Hepatocyte (in vitro differentiated cells): ENCODE measurements around the gene DAP. TPM values are rescaled to one million over a fixed set of nuclear protein-coding genes. Genes with fewer than 3 reads are reported as not detected.

Experiments
- DNase-seq: peaks from one replicate; pipeline ENCODE4 v3.0.0-alpha.2; 2016; ENCODE audit warnings: low spot score
- H2AFZ ChIP-seq: fragments of 200-600 bp; sonication (generic); 2 replicates; pipeline ENCODE4 v1.6.0; 2016; ENCODE audit warnings: antibody characterized with exemption, mild to moderate bottlenecking
- H3K27ac ChIP-seq: fragments of 200-600 bp; sonication (generic); 2 replicates; pipeline ENCODE4 v1.5.1; 2016; ENCODE audit warnings: mild to moderate bottlenecking
- H3K27me3 ChIP-seq: fragments of 200-600 bp; sonication (generic); 2 replicates; pipeline ENCODE4 v1.6.1; 2016
- H3K36me3 ChIP-seq: fragments of 200-600 bp; sonication (generic); replicated peaks from 2 replicates; pipeline ENCODE4 v1.5.1; 2016; ENCODE audit warnings: low read depth; ENCODE audit not compliant: insufficient read depth
- H3K4me1 ChIP-seq: fragments of 200-600 bp; sonication (generic); 2 replicates; pipeline ENCODE4 v1.5.1; 2016; ENCODE audit warnings: mild to moderate bottlenecking, moderate library complexity; ENCODE audit not compliant: insufficient read depth
- H3K4me2 ChIP-seq: fragments of 200-600 bp; sonication (generic); 2 replicates; pipeline ENCODE4 v1.6.0; 2016
- H3K4me3 ChIP-seq: fragments of 200-600 bp; sonication (generic); 2 replicates; pipeline ENCODE4 v1.5.1; 2016; ENCODE audit warnings: mild to moderate bottlenecking
- H3K79me2 ChIP-seq: fragments of 200-600 bp; sonication (generic); 2 replicates; pipeline ENCODE4 v1.6.0; 2017; ENCODE audit warnings: mild to moderate bottlenecking
- H3K9me2 ChIP-seq: fragments of 200-600 bp; sonication (generic); replicated peaks from 2 replicates; pipeline ENCODE4 v1.6.0; 2017; ENCODE audit warnings: mild to moderate bottlenecking; ENCODE audit not compliant: insufficient read depth
- H3K9me3 ChIP-seq: fragments of 200-600 bp; sonication (generic); 2 replicates; pipeline ENCODE4 v1.5.1; 2016; ENCODE audit warnings: low read depth, mild to moderate bottlenecking
- H4K20me1 ChIP-seq: fragments of 200-600 bp; sonication (generic); 2 replicates; pipeline ENCODE4 v1.6.0; 2016; ENCODE audit warnings: mild to moderate bottlenecking; ENCODE audit not compliant: insufficient read depth, poor library complexity, severe bottlenecking
- CTCF ChIP-seq: fragments of 200-600 bp; sonication (generic); IDR thresholded peaks from 2 replicates; pipeline ENCODE4 v1.5.1; 2016; ENCODE audit warnings: antibody characterized with exemption, mild to moderate bottlenecking; ENCODE audit not compliant: poor library complexity
- EZH2 ChIP-seq: fragments of 200-600 bp; sonication (generic); IDR thresholded peaks from 2 replicates; pipeline ENCODE4 v1.6.1; 2016; ENCODE audit warnings: antibody characterized with exemption, mild to moderate bottlenecking, borderline replicate concordance
- EZH2phosphoT487 ChIP-seq: fragments of 200-600 bp; sonication (generic); IDR thresholded peaks from one replicate; pipeline ENCODE4 v1.6.1; 2018; ENCODE audit warnings: antibody characterized with exemption, mild to moderate bottlenecking, low read depth, moderate library complexity; ENCODE audit not compliant: unreplicated experiment, severe bottlenecking
- WGBS: methylation state at CpG from one replicate; pipeline ENCODE4 v1.1.6; 2016; ENCODE audit warnings: low lambda C conversion rate; ENCODE audit errors: missing lambda C conversion rate; 5-methylcytosine and 5-hydroxymethylcytosine counted together
- polyA plus RNA-seq: library from polyadenylated mRNA; unstranded; fragments of >200 nt; fragmentation: Nextera tagmentation; extraction: Ambion mirVana; gene quantifications from 2 replicates; pipeline ENCODE4 v1.2.1, GENCODE V29; 2016
- total RNA-seq: library from RNA; depleted of rRNA; stranded (reverse); fragments of >200 nt; gene quantifications from 2 replicates; pipeline ENCODE4 v1.2.3, GENCODE V29; 2014

DAP gene
- total and polyA plus RNA-seq, 2 experiments from 2014 or later: 74.8 to 196 TPM

DNA sequence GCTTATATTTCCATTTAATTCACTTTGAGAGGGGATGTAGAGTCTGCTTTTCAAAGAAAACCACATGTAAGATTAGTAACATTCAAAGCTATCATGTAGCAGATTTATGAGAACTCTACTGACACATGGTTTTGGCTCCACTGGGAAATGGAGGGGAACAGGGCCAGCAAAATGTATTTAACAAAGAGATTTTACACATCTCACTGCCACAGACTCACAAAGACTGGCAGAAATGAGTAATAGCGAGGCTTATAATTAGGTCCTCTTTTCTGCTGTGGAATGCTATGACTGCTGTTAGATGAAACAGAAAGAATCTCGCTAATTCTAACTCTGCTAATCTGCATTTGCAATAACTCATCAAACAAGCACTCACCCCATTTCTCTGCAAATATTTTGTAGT is 4.5 kb downstream of the DAP start:
- Histone ChIP-seq H2AFZ (no peak overlapping the region), H3K9me2 (no peaks in the 10 kb centered on the region), H3K27me3 (no peaks in the 10 kb centered on the region), H3K36me3 (no peaks in the 10 kb centered on the region), H3K9me3 (no peaks in the 10 kb centered on the region), H3K4me2 (peak overlapping the region; percentile 27), H3K27ac (no peak overlapping the region), H3K79me2 (peaks cover 86% of the 10 kb centered on the region), H3K4me1 (peaks cover 23% of the 10 kb centered on the region), H4K20me1 (peaks cover 69% of the 10 kb centered on the region), H3K4me3 (no peak overlapping the region)
- no peak for TF ChIP-seq EZH2
- 73% methylated on average over 2 of the region's 2 CpGs for WGBS
- no peak for DNase-seq

DNA sequence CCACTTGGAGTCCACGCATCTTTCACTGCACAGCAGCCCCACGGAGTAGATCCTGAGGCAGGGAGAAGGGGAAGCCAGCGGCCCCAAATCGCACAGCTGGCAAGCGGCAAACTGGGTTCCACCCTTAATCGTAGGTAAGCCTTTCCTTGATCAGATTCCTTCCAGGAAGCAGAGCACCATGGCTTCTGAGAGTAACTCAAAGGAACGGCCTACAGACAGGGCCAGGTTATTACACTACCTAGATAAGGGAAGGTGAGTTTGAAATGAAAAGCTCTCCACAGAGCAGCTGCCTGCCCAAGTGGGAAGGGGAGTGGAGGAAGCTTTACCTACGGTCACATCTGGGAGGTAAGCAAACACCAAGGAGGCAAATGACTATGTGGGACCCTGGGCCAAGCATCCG is 7.9 kb downstream of the DAP start:
- H3K36me3 ChIP-seq: no peaks in the 10 kb centered on the region
- WGBS: 94% methylated on average over 9 of the region's 9 CpGs
- TF ChIP-seq EZH2phosphoT487 (no peak), CTCF (no peak), EZH2 (no peak)

DNA sequence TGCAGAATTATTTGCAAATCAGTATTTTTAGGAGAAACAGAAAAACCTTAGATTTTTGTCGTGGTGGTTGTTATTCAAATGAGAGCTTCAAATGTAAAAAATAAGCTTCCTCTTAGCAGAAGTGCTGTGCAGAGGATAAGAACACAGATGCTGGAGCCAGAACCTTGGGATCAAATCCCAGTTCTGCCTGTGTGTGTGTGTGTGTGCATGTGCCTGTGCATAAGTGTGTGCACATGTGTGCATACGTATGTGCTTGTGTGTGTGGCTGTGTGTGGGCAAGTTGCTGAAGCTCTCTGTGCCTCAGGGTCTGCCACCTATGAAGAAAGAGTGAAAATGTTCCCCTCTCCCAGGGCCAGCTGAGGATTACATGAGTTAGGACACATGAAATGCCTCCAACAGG is 8.6 kb downstream of the DAP start:
- Histone ChIP-seq H3K9me2 (no peaks in the 10 kb centered on the region), H3K79me2 (peaks cover 90% of the 10 kb centered on the region), H2AFZ (no peak overlapping the region), H3K4me3 (no peak overlapping the region), H3K9me3 (no peaks in the 10 kb centered on the region), H3K27ac (no peak overlapping the region), H3K4me2 (no peak overlapping the region), H3K36me3 (no peaks in the 10 kb centered on the region), H3K27me3 (no peaks in the 10 kb centered on the region), H4K20me1 (peaks cover 68% of the 10 kb centered on the region), H3K4me1 (peaks cover 25% of the 10 kb centered on the region)
- 88% methylated on average over 2 of the region's 2 CpGs for WGBS
- TF ChIP-seq EZH2phosphoT487 (no peak), CTCF (no peak), EZH2 (no peak)
- no peak for DNase-seq

More for the DNA sequence above, 7.9 kb downstream of the DAP start:
- peaks cover 75% of the 10 kb centered on the region for H4K20me1 ChIP-seq
- DNase-seq: no peak
- peaks cover 18% of the 10 kb centered on the region for H3K4me1 ChIP-seq
- H2AFZ ChIP-seq: no peak overlapping the region
- peaks cover 98% of the 10 kb centered on the region for H3K79me2 ChIP-seq
- H3K27me3 ChIP-seq: no peaks in the 10 kb centered on the region
- H3K9me2 ChIP-seq: no peaks in the 10 kb centered on the region
- H3K27ac ChIP-seq: no peak overlapping the region
- no peak overlapping the region for H3K4me2 ChIP-seq
- no peak overlapping the region for H3K4me3 ChIP-seq
- no peaks in the 10 kb centered on the region for H3K9me3 ChIP-seq

DNA sequence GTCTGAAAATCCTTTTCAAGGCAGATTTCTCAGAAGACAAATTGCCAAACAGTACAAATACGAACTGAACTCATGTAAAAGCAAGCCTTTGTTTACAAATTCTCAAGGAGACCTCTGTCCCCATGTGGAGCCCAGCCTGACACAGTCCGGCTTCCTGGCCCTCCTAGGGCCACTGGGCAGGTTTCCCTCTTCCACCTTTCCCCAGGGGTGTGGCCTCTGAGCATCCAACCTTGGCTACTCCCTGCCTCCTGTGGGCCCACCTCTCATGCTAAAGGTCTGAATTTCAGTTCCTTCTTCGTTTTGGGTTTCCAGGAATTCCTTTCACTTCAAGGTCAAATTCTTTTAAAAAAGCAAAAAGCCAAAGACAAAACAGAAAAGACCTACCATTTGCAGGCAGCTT is 10.1 kb downstream of the DAP start:
- Histone ChIP-seq H3K27ac (no peak overlapping the region), H3K4me2 (no peak overlapping the region), H3K9me2 (no peaks in the 10 kb centered on the region), H3K9me3 (no peaks in the 10 kb centered on the region), H3K27me3 (no peaks in the 10 kb centered on the region), H4K20me1 (peaks cover 53% of the 10 kb centered on the region), H2AFZ (no peak overlapping the region), H3K4me3 (no peak overlapping the region), H3K4me1 (peaks cover 20% of the 10 kb centered on the region), H3K36me3 (no peaks in the 10 kb centered on the region), H3K79me2 (peaks cover 89% of the 10 kb centered on the region)
- DNase-seq: no peak
- WGBS: 83% methylated on average over 3 of the region's 3 CpGs
- TF ChIP-seq EZH2phosphoT487 (no peak), CTCF (no peak), EZH2 (no peak)
